Suprapubic skin (tissue), 4 donors: Measurements from ENCODE around the gene BPIFA2.

Source experiments
- CTCF ChIP-seq, 2 donors: fragments of 200-600 bp in 1 of 2; fragments of 450-650 bp in 1 of 2; sonication (generic) in 1 of 2; IDR thresholded peaks; one replicate each; pipeline ENCODE4 v1.5.1; 2016 to 2019; ENCODE audit warnings: antibody characterized with exemption in 2 of 2, mild to moderate bottlenecking in 1 of 2, moderate library complexity in 1 of 2
- POLR2A ChIP-seq, 2 donors: fragments of 450-650 bp; IDR thresholded peaks; one replicate each; pipeline ENCODE4 v1.6.1; 2017; ENCODE audit warnings: antibody characterized with exemption in 2 of 2, mild to moderate bottlenecking in 2 of 2, moderate library complexity in 2 of 2
- POLR2AphosphoS5 ChIP-seq, 3 donors: sonication (generic); formaldehyde crosslinking; IDR thresholded peaks; one replicate each; pipeline ENCODE4 v1.6.1; 2017; ENCODE audit warnings: antibody characterized with exemption in 3 of 3

DNA sequence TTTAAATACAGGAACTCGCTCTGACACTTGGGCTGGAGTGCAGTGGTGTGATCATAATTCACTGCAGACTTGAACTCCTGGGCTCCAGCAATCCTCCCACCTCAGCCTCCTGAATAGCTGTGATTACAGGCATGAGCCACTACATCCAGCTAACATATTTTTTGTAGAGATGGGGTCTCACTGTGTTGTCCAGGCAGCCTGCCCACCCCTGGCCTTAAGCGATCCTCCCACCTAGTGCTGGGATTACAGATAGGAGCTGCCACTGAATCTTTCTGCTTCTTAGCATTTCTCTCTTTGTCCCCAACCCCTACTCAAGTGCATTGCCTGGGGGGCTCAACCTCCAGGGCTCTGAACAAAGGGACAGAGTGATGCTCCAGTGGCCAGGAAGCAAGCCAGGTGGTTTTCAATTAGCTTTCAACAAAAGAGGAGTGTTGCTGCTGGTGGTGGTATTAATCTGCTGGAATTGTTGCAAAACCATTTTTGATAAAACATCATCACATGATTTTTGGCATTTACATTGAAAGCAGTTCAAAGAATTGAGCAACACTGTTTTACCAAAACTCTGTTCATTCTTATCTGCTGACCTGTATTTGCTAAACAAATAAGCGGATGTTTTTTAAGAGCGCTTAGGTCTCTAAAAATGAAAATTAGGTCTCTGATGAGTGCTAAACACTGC, 40.4 kb upstream of the BPIFA2 start:
- no peak for TF ChIP-seq CTCF (IDR thresholded peaks at IDR 0.05)
- no peak for TF ChIP-seq POLR2AphosphoS5 (IDR thresholded peaks at IDR 0.05)
- TF ChIP-seq POLR2A (IDR thresholded peaks at IDR 0.05), result no peak
